Stimulated activated CD8-positive, alpha-beta memory T cell treated with anti-CD3 and anti-CD28 coated beads, Interleukin-12 subunit alpha, Interleukin-12 subunit beta, amount 100 ng/mL, for 24 hours (primary cell): Measurements from ENCODE around the gene GFM1.

Source experiments
- DNase-seq: peaks from one replicate; pipeline ENCODE4 v3.0.0-alpha.2; 2020; ENCODE audit errors: extremely low read depth

GFM1 gene

DNA sequence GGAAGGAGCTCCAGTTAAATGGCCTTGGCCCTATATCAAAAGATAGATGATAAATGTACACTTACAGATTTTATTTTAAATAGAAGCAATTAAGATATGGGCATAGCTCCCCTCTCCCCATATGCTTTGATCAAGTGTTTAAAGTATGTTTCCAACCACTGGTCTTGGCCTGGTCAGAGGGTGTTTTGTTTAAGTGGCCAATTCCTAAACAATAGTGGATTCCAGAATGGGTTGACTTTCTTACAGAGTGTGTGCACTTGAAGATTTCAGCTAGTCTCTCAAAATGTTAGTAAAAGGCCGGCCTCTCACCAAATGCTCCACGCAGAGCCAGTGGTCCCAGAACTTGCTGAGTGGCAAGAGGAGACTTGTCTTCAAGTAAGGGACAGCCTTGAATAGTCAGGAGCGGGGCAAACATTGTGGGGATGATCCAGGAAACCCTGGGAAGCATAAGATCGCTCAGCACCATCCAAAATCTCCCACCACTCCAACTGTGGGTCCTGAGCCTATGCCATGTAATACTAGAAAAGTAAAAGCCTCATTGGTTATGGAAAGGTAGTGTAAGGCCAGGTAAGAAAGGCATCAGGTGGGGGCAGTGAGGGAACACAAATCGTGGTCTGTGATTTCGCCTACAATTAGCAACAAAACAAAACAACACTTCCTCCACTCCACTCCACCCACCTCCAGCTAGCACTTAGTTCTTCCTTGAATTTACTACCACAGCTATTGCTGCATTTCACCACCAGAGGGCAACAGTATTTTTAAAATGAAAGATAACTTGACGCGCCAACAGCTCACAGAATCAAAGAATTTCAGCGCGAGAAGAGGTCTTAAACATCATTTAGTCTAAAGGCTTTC, 83.1 kb downstream of the GFM1 start:
- DNase-seq, result no peak

DNA sequence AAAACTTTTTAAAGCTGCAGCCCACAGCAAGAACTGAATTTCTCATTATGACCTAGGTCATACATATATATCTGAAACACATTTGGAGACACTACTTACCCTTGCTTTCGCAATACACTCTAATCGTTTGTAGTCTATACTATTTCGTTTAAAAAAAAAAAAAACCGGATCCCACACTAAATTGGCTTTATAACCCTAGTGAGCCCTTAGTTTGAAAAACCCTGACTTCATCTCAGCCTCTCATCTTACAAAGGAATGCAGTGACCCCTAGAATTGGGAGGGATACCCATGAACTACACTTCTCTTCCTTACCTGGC, 83.7 kb downstream of the GFM1 start:
- DNase-seq, result no peak

DNA sequence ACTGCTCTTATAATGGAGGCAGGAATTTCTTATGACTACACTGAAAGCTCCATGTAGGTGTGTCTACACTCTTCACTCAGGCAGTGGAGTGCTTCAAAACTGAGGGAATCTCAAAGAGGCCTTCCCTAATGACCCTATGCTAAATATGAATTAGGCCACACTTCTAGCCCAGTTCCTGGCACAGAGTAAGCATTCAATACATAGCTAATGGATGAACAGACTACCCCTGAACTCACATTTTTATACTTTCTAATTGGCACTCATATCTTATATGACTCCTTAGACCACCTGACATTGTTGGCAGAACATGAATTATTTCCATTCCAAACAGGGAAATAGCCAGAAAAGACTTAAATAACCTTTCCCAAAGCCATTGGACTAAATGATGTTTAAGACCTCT, 84.5 kb downstream of the GFM1 start:
- no peak for DNase-seq

DNA sequence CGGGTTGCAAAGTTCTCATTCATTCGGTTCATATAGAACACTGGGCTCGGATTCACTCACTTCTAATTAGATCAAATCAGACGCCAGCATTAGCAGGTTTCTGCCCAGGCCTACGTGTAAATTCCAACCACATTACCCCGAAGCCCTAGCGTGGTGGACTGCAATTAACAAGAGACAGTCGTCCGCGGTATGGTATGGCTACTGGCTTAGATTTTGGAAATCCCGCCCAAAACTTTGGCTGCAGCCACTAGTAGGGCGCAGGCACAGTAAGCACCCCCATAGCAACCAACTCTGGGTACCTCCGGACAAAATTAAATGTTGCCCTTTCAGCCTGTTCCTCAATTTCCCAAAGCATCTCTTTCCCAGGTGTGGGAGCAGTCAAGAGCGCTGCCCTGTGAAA, 87.2 kb downstream of the GFM1 start:
- no peak for DNase-seq

DNA sequence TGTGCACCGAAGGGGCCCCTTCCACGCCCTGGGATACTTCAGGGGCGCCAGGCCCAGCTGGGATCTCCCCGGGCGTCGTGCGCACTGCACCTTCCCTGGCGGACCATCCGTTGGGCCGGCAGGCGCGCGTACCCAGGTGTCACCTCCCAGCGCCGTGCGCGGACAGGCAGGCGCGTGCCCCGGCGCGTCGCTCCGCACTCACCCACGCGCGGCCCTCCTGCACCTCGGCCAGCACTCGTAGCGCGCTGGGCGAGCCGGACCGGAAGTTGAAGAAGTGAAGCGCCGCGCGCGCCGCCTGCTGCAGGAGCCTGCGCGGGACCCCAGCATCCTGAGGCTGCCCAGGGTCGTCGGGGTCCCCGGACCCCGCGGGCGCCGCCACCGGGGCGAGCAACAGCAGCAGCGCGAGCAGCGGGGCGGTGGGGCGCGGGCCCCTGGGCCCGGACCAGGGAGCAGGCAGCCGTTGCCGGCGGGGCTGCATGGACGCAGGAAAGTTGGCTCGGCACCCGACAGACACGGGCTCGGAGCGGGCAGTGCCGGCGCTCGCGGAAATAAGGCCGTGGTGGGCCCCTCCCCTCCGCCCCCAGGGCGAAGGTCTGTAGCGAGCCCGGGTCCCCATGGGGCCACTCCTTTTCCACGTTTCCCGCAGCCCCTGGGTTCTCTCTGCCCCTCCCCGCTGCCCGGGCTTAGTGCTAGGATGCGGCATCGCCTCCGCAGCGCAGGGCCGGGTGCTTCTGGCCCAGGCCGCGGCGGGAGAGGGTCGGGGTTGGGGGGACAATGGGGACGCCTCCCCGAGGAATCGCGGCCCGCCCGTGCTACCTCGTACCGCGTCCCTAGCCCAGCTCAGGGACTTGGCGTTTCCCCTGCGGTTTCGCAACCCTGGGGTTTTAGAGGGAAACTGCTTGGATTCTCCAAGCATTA, 87.9 kb downstream of the GFM1 start, which contains the start of gene RARRES1:
Gene RARRES1, minus strand, starts transcription at position 520 of the 918 bp plus-strand sequence. Its CDS starts 42 bp downstream, at position 478.
- no peak for DNase-seq

DNA sequence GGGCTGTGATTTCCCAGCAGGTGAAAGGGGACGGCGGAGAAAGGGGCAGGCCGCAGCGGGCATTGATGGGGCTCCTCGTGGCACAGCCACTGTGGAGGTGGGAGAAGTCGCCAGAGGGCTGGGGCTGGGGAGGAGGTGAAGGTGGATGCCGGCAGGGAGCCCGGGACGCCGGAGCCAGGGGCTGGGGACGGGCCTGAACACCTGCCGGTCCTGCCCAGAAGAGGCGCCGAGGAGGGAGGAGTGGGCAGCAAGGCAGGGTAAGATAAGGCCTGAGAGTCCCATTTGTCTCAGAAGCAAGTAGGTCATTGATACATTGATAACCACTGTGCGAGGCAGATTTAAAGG, 88.5 kb downstream of the GFM1 start:
- DNase-seq, result no peak

DNA sequence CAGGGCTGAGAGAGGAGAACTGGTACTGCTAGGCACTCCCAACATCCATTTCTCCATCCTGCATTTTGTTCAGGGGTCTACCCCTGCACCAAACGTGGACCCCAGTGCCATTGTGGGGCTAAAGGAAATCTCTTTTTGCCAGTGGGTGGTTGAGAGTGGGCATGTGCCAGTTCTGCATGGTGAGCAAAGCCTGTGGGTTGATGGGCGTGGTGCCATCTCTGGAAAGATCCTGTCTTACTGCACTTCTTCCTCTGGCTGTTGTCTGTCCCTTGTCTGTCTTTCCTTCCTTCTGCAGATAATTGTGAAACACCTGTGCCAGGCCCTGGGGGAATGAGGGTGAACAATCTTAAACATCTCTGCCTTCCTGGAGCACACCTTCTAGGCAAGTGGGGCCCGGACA, 89.3 kb downstream of the GFM1 start:
- no peak for DNase-seq

DNA sequence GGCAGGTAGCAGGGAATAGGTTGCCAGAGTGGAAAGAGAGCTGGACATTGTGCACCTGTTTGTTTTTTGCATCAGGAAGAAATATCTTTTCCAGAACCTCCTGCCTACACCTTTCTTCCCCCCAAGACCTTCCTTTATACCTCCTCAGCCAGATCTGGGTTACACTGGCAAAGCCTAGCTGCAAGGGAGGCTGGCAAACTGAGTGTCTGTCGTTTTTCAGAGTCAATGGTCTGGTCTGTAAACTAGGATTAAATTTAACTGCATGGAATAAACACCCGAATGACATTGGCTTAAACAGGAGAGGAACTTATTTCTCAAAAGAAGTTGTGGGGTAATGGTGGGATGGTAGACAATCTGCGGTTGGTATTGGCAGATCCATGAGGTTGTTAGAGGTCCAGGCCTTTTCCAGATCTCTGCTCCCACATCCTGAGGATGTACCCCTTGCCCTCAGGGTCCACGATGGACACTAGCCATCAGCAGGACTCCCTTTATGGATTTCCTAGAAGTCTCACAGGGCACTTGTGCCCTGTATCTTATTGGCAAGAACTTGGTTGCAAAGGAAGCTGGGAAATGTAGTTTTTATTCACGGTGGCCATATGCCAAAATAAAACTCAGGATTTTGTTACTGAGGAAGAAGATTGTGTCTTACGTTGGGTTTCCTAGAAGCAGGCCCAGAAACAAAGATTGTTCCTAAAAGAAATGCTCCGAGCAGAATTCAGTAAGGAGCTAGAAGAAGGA, 91.1 kb downstream of the GFM1 start:
- DNase-seq, result no peak

DNA sequence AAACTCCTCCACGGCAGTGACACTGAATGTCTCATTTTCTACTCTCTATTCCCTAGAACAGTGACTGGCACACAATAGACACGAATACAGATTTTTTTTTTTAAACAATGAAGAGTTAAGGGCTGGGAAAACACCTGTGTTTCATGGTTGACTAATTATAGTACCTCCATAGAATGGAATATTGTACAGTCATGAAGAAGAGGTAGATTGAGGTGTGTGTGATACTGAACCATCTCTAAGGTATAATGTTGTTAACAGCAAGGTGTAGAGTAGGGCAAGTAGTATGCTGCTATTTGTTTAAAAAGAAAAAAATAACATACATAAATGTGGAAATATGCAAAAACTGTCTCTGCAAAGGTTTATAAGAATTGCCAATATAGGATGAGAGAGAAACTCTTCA, 93.1 kb downstream of the GFM1 start:
- no peak for DNase-seq

DNA sequence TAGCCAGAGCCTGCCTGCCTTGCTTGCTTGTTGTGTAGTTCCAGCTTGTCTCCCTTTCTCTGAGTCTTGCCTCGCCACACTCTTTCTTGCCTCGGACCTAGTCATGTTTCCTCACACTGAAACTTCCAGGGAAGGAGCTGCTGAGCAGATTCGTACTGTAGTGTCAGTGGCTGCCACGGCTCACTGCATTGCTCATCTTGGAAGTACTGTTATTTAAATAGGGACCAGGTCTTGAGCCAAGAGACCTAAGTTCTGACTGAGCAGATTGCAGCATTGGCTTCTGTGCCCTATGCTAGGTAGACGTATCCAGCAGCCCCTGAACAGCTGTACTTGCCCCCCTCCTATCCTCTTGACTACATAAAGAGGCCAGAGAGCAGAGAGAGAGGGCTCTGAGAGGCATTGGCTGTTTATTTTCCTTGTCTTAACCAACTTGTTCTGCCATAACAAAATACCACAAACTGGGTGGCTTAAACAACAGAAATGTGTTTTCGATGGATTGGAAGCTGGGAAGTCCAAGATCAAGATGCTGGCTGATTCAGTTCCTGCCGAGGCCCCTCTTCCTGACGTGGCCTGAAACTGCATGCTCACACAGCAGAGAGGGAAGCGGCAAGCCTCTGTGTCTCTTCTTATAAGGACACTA, 93.8 kb downstream of the GFM1 start:
- DNase-seq, result no peak

DNA sequence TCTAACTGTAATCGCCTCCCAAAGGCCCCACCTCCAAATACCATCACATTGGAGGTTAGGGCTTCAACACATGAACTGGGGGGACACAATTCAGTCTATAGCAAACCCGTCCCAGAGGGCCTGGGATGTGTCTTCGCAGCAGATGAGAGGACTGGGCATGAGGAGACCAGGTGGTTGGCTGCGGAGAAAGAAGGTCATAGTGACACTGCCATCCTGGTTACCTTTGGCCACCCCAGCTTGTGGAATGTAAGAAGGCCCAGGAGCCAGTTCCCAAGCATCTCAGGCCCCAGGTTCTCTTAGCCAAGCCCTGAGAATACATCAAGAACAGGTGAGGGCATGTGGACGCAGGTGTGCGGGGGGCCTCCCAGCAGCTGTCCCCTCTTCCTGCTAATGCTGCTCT, 94.3 kb downstream of the GFM1 start:
- no peak for DNase-seq

DNA sequence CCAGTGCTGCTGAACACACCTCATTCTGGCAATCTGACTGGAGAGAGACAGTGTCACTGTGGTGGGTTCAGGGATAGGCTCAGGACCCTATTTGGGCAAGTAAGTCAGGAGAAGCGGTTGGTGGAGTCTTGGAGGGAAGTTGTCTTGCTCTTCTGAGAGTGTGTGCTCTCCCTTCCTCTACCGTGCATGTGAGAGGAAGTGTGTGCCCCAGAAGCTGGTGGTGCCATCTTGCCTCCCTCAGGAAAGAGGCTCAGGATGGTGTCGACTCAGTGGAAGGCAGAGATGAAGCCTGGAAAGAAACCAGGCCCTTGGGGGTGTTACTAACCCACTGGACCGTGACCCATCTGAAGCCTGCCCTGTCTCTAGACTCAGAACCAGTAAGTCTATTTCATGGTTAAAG, 94.8 kb downstream of the GFM1 start:
- no peak for DNase-seq

DNA sequence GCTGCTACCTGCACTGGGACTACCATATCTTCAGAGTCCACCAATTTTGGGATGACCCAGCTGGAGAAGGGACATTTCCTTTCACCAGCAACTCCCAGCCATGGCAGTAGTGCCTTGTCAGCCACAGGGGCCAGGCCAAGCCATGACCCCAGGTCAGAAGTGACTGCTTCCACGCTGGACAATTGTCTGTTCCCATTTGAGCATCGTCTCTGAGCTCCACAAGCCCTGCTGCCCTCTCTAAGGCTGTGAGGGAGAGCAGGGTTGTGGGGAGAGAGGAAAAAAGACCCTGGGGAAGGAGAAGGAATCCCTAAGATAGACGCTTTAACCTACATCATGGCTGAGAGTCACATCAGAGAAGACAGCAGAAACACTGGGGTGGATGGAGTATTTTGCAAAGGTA, 95.3 kb downstream of the GFM1 start:
- DNase-seq, result no peak
